Suprapubic skin (tissue), 3 donors: Measurements from ENCODE around the gene CFAP99.

Experiments used
- POLR2AphosphoS5 ChIP-seq, 3 donors: sonication (generic); formaldehyde crosslinking; IDR thresholded peaks; one replicate each; pipeline ENCODE4 v1.6.1; 2017; ENCODE audit warnings: antibody characterized with exemption in 3 of 3
- TF ChIP-seq, protein P1 (sequence below), 2 donors: fragments of 200-600 bp in 1 of 2; fragments of 450-650 bp in 1 of 2; sonication (generic) in 1 of 2; IDR thresholded peaks; one replicate each; pipeline ENCODE4 v1.5.1; 2016 to 2019; ENCODE audit warnings: antibody characterized with exemption in 2 of 2, mild to moderate bottlenecking in 1 of 2, moderate library complexity in 1 of 2

DNA sequence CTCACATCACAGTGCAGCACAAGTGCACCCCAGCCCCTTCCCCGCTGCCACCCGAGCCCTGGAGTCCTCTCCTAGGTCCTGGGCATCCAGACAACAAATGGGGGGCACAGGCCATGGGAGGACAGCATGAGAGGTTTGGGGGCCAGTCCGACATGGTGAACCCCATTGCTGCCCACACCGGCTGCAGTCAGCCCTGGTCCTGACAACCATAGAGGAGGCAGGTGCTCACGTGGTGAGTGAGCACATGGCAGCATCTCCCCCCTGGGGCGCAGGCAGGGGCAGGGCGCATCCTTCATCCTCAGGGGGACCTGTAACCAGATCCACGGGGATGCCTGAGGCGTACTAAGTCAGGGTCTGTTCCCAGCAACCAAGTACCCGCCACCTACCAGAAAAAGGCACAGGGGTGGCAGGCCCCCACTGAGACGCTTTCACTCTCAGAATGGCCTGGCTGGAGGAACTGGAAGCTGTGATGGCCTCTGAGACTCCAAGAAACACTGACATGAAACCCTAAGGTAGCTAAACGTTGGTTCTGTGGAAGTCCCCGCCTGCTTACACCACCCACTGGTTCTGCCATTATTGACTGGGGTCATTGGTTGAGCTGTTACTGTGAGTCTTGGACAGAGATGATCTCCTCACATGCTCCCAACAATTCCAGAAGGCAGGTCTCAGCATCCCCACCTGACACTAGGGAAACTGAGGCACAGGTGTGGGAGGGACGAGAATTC, 6.8 kb upstream of the CFAP99 start:
- TF ChIP-seq, protein P1, sequence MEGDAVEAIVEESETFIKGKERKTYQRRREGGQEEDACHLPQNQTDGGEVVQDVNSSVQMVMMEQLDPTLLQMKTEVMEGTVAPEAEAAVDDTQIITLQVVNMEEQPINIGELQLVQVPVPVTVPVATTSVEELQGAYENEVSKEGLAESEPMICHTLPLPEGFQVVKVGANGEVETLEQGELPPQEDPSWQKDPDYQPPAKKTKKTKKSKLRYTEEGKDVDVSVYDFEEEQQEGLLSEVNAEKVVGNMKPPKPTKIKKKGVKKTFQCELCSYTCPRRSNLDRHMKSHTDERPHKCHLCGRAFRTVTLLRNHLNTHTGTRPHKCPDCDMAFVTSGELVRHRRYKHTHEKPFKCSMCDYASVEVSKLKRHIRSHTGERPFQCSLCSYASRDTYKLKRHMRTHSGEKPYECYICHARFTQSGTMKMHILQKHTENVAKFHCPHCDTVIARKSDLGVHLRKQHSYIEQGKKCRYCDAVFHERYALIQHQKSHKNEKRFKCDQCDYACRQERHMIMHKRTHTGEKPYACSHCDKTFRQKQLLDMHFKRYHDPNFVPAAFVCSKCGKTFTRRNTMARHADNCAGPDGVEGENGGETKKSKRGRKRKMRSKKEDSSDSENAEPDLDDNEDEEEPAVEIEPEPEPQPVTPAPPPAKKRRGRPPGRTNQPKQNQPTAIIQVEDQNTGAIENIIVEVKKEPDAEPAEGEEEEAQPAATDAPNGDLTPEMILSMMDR (IDR thresholded peaks at IDR 0.05): no peak
- no peak for TF ChIP-seq POLR2AphosphoS5 (IDR thresholded peaks at IDR 0.05)
